Hepatocyte (in vitro differentiated cells): ENCODE measurements around the gene C20orf202. TPM values are rescaled to one million over a fixed set of nuclear protein-coding genes. Genes with fewer than 3 reads are reported as not detected.

Experiments used
- DNase-seq: peaks from one replicate; pipeline ENCODE4 v3.0.0-alpha.2; 2016; ENCODE audit warnings: low spot score
- H2AFZ ChIP-seq: fragments of 200-600 bp; sonication (generic); 2 replicates; pipeline ENCODE4 v1.6.0; 2016; ENCODE audit warnings: antibody characterized with exemption, mild to moderate bottlenecking
- H3K27ac ChIP-seq: fragments of 200-600 bp; sonication (generic); 2 replicates; pipeline ENCODE4 v1.5.1; 2016; ENCODE audit warnings: mild to moderate bottlenecking
- H3K27me3 ChIP-seq: fragments of 200-600 bp; sonication (generic); 2 replicates; pipeline ENCODE4 v1.6.1; 2016
- H3K36me3 ChIP-seq: fragments of 200-600 bp; sonication (generic); replicated peaks from 2 replicates; pipeline ENCODE4 v1.5.1; 2016; ENCODE audit warnings: low read depth; ENCODE audit not compliant: insufficient read depth
- H3K4me1 ChIP-seq: fragments of 200-600 bp; sonication (generic); 2 replicates; pipeline ENCODE4 v1.5.1; 2016; ENCODE audit warnings: mild to moderate bottlenecking, moderate library complexity; ENCODE audit not compliant: insufficient read depth
- H3K4me2 ChIP-seq: fragments of 200-600 bp; sonication (generic); 2 replicates; pipeline ENCODE4 v1.6.0; 2016
- H3K4me3 ChIP-seq: fragments of 200-600 bp; sonication (generic); 2 replicates; pipeline ENCODE4 v1.5.1; 2016; ENCODE audit warnings: mild to moderate bottlenecking
- H3K79me2 ChIP-seq: fragments of 200-600 bp; sonication (generic); 2 replicates; pipeline ENCODE4 v1.6.0; 2017; ENCODE audit warnings: mild to moderate bottlenecking
- H3K9me2 ChIP-seq: fragments of 200-600 bp; sonication (generic); replicated peaks from 2 replicates; pipeline ENCODE4 v1.6.0; 2017; ENCODE audit warnings: mild to moderate bottlenecking; ENCODE audit not compliant: insufficient read depth
- H3K9me3 ChIP-seq: fragments of 200-600 bp; sonication (generic); 2 replicates; pipeline ENCODE4 v1.5.1; 2016; ENCODE audit warnings: low read depth, mild to moderate bottlenecking
- H4K20me1 ChIP-seq: fragments of 200-600 bp; sonication (generic); 2 replicates; pipeline ENCODE4 v1.6.0; 2016; ENCODE audit warnings: mild to moderate bottlenecking; ENCODE audit not compliant: insufficient read depth, poor library complexity, severe bottlenecking
- CTCF ChIP-seq: fragments of 200-600 bp; sonication (generic); IDR thresholded peaks from 2 replicates; pipeline ENCODE4 v1.5.1; 2016; ENCODE audit warnings: antibody characterized with exemption, mild to moderate bottlenecking; ENCODE audit not compliant: poor library complexity
- EZH2 ChIP-seq: fragments of 200-600 bp; sonication (generic); IDR thresholded peaks from 2 replicates; pipeline ENCODE4 v1.6.1; 2016; ENCODE audit warnings: antibody characterized with exemption, mild to moderate bottlenecking, borderline replicate concordance
- EZH2phosphoT487 ChIP-seq: fragments of 200-600 bp; sonication (generic); IDR thresholded peaks from one replicate; pipeline ENCODE4 v1.6.1; 2018; ENCODE audit warnings: antibody characterized with exemption, mild to moderate bottlenecking, low read depth, moderate library complexity; ENCODE audit not compliant: unreplicated experiment, severe bottlenecking
- WGBS: methylation state at CpG from one replicate; pipeline ENCODE4 v1.1.6; 2016; ENCODE audit warnings: low lambda C conversion rate; ENCODE audit errors: missing lambda C conversion rate; 5-methylcytosine and 5-hydroxymethylcytosine counted together
- polyA plus RNA-seq: library from polyadenylated mRNA; unstranded; fragments of >200 nt; fragmentation: Nextera tagmentation; extraction: Ambion mirVana; gene quantifications from 2 replicates; pipeline ENCODE4 v1.2.1, GENCODE V29; 2016
- total RNA-seq: library from RNA; depleted of rRNA; stranded (reverse); fragments of >200 nt; gene quantifications from 2 replicates; pipeline ENCODE4 v1.2.3, GENCODE V29; 2014

C20orf202 gene
- total and polyA plus RNA-seq, 2 experiments from 2014 or later = 0.35 to 1.6 TPM

DNA sequence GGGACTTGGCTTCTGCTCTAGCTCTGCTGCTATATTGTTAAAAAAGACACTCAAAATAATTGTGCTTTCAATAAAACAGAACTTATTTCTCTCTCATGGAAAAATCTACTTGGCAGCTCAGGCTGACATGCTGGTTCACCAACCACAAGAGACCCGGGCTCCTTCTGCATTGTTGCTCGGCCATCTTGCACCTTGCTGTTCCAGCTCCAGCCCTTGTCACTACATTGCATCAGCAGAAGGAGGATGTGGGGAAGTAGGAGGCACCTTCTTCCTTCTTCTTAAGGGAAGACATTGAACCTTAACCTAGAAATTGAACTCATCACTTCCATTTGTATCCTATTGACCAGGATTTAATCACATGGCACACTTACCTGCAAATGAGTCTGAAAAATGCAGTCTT, 6.6 kb upstream of the C20orf202 start:
- 80% methylated on average over 2 of the region's 2 CpGs for WGBS

GRCh38 chr20:1197801-1198200, 5.5 kb upstream of the C20orf202 start:
- TF ChIP-seq EZH2phosphoT487 (no peak), CTCF (no peak), EZH2 (no peak)
- Histone ChIP-seq H3K9me2 (no peaks in the 10 kb centered on the region), H3K4me3 (no peak overlapping the region), H2AFZ (no peak overlapping the region), H3K4me2 (no peak overlapping the region), H3K4me1 (no peaks in the 10 kb centered on the region), H3K36me3 (no peaks in the 10 kb centered on the region), H4K20me1 (no peaks in the 10 kb centered on the region), H3K79me2 (no peaks in the 10 kb centered on the region), H3K9me3 (no peaks in the 10 kb centered on the region), H3K27me3 (no peaks in the 10 kb centered on the region), H3K27ac (no peak overlapping the region)
- no peak for DNase-seq
- 82% methylated on average over 7 of the region's 7 CpGs for WGBS

More for the DNA sequence above, 6.6 kb upstream of the C20orf202 start:
- Histone ChIP-seq H3K4me2 (no peak overlapping the region), H3K27ac (no peak overlapping the region), H2AFZ (no peak overlapping the region), H3K9me2 (no peaks in the 10 kb centered on the region), H3K79me2 (no peaks in the 10 kb centered on the region), H3K36me3 (no peaks in the 10 kb centered on the region), H3K4me3 (no peak overlapping the region), H3K4me1 (no peaks in the 10 kb centered on the region), H3K9me3 (no peaks in the 10 kb centered on the region), H3K27me3 (no peaks in the 10 kb centered on the region), H4K20me1 (no peaks in the 10 kb centered on the region)
- DNase-seq = no peak
- TF ChIP-seq CTCF (no peak), EZH2 (no peak), EZH2phosphoT487 (no peak)

DNA sequence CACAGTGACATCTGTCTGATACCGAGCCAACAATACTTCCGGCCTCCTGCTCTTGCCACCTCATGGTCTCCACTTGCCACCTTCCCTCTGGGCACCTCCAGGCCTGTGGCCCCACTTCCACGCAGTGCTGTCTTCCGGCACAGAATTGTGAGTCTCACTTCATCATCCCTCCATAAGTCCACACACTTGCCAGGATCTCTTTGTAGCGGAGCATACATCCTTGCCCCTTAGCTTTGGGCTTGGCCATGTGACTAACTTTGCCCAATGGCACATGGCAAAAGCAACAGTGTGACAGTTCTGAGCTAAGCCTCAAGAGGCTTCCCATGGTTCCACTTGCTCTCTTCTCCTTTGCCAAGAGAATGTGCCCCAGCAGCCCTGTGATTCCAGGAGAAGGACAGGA, 4.5 kb upstream of the C20orf202 start:
- Histone ChIP-seq H3K4me3 (no peak overlapping the region), H2AFZ (no peak overlapping the region), H3K9me3 (no peaks in the 10 kb centered on the region), H3K27me3 (no peaks in the 10 kb centered on the region), H3K4me1 (no peaks in the 10 kb centered on the region), H4K20me1 (no peaks in the 10 kb centered on the region), H3K9me2 (no peaks in the 10 kb centered on the region), H3K36me3 (no peaks in the 10 kb centered on the region), H3K79me2 (no peaks in the 10 kb centered on the region), H3K4me2 (no peak overlapping the region), H3K27ac (no peak overlapping the region)
- DNase-seq = no peak
- TF ChIP-seq CTCF (no peak), EZH2 (no peak), EZH2phosphoT487 (no peak)
- WGBS = 93% methylated on average over 5 of the region's 5 CpGs
